ENCODE measurements around the gene XPA.

XPA gene

GRCh38 chr9:97629156-97629555 is 68.0 kb downstream of the XPA start:
- DNase-seq (ENCODE audit: low spot score) (no peak), ATAC-seq (ENCODE audit: low read depth) (no peak)
- peaks cover 34% of the 10 kb centered on the region for H3K36me3 ChIP-seq (ENCODE audit: low read depth)
- H3K4me1 ChIP-seq (ENCODE audit: insufficient read depth, poor library complexity, severe bottlenecking), result no peaks in the 10 kb centered on the region
- no peaks in the 10 kb centered on the region for H3K27me3 ChIP-seq (ENCODE audit: insufficient read depth, poor library complexity, severe bottlenecking)
- no peak overlapping the region for H3K4me3 ChIP-seq (ENCODE audit: severe bottlenecking)
- no peak for TF ChIP-seq CTCF (IDR thresholded peaks at IDR 0.05; ENCODE audit: poor library complexity, severe bottlenecking)
- no peak overlapping the region for H3K27ac ChIP-seq (ENCODE audit: poor library complexity, severe bottlenecking)
- no peaks in the 10 kb centered on the region for H3K9me3 ChIP-seq (ENCODE audit: severe bottlenecking)

GRCh38 chr9:97628668-97629067 is 68.5 kb downstream of the XPA start:
- no peak for TF ChIP-seq CTCF (IDR thresholded peaks at IDR 0.05; ENCODE audit: poor library complexity, severe bottlenecking)
- ATAC-seq (ENCODE audit: low read depth) (no peak), DNase-seq (ENCODE audit: low spot score) (no peak)
- H3K36me3 ChIP-seq (ENCODE audit: low read depth), result peaks cover 32% of the 10 kb centered on the region
- H3K4me1 ChIP-seq (ENCODE audit: insufficient read depth, poor library complexity, severe bottlenecking), result no peaks in the 10 kb centered on the region
- H3K4me3 ChIP-seq (ENCODE audit: severe bottlenecking), result no peak overlapping the region
- no peaks in the 10 kb centered on the region for H3K27me3 ChIP-seq (ENCODE audit: insufficient read depth, poor library complexity, severe bottlenecking)
- no peak overlapping the region for H3K27ac ChIP-seq (ENCODE audit: poor library complexity, severe bottlenecking)
- H3K9me3 ChIP-seq (ENCODE audit: severe bottlenecking), result no peaks in the 10 kb centered on the region

- no peak overlapping the region for H3K4me3 ChIP-seq (ENCODE audit: severe bottlenecking)
- DNase-seq (ENCODE audit: low spot score), result no peak
- peaks cover 33% of the 10 kb centered on the region for H3K36me3 ChIP-seq (ENCODE audit: low read depth)
Observed at GRCh38 chr9:97627624-97628023, 69.5 kb downstream of the XPA start.

GRCh38 chr9:97625620-97626019 is 71.5 kb downstream of the XPA start:
- Histone ChIP-seq H3K9me3 (ENCODE audit: severe bottlenecking) (no peaks in the 10 kb centered on the region), H3K36me3 (ENCODE audit: low read depth) (peaks cover 43% of the 10 kb centered on the region), H3K27ac (ENCODE audit: poor library complexity, severe bottlenecking) (no peak overlapping the region), H3K4me3 (ENCODE audit: severe bottlenecking) (no peak overlapping the region), H3K27me3 (ENCODE audit: insufficient read depth, poor library complexity, severe bottlenecking) (no peaks in the 10 kb centered on the region), H3K4me1 (ENCODE audit: insufficient read depth, poor library complexity, severe bottlenecking) (no peaks in the 10 kb centered on the region)
- no peak for TF ChIP-seq CTCF (IDR thresholded peaks at IDR 0.05; ENCODE audit: poor library complexity, severe bottlenecking)
- no peak for ATAC-seq (ENCODE audit: low read depth)
- DNase-seq (ENCODE audit: low spot score), result no peak

More at GRCh38 chr9:97627624-97628023, 69.5 kb downstream of the XPA start:
- no peak overlapping the region for H3K27ac ChIP-seq (ENCODE audit: poor library complexity, severe bottlenecking)
- no peaks in the 10 kb centered on the region for H3K9me3 ChIP-seq (ENCODE audit: severe bottlenecking)
- no peak for TF ChIP-seq CTCF (IDR thresholded peaks at IDR 0.05; ENCODE audit: poor library complexity, severe bottlenecking)
- no peak for ATAC-seq (ENCODE audit: low read depth)
- no peaks in the 10 kb centered on the region for H3K4me1 ChIP-seq (ENCODE audit: insufficient read depth, poor library complexity, severe bottlenecking)
- H3K27me3 ChIP-seq (ENCODE audit: insufficient read depth, poor library complexity, severe bottlenecking), result no peaks in the 10 kb centered on the region

Data from RWPE2 (cell line).